DMS153 treated with DMSO at 0.1 percent for 48 hours (cell line): ENCODE data around the gene MASP1.
"Not testable (repeated sequence)": the region's sequence is repeated elsewhere in the genome, so short reads cannot be mapped to it uniquely, and the experiment has no call there.

Source experiments
- DNase-seq: peaks from one replicate; lab custom pipeline; 2025; ENCODE audit not compliant: unreplicated experiment; lab: John Stamatoyannopoulos, UW

The MASP1 gene

DNA sequence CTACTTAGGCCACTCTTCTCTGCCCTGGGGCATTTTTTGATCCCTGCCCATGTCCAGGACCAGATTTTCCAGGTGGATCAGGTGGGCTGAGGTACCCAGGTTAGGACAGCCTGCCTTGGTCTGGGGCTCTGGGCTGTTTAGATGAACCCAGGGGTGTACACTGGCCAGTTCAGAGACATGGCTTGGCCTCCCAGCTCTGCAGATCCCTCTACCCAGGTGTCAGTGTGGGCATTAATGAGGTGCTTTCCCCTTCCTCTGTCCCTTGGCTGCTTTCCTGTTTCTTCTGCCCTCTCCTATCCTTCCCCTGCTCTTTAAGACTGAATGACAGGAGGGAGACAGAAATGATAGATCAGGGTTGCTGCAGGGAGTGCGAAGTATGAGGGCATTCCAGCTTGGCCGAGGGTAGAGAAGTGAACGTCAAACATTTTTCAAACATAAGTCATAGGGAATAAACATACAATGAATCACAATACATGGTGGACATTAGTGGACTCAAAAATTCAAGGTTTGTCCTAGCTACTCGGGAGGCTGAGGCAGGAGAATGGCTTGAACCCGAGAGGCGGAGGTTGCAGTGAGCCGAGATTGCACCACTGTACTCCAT is 63.8 kb downstream of the MASP1 start:
- no peak for DNase-seq

DNA sequence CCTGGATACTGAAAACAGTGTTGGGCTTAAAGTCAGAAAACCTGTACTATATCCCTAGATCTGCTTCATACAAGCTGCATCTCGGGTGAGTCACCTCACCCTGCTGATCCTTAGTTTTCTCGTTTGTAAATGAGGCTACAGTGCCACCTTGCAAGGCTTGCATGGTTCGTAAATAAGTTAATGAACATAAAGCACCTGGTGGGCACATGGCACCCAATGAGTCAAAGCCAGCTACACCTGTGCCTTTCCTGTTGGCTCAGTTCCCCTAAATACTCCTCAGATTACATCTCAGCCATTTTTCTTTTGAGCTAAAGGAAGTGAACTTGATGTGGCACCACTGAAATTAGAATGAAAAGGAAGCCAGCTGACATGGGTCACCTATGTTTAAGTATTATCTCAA is 67.7 kb downstream of the MASP1 start:
- no peak for DNase-seq

DNA sequence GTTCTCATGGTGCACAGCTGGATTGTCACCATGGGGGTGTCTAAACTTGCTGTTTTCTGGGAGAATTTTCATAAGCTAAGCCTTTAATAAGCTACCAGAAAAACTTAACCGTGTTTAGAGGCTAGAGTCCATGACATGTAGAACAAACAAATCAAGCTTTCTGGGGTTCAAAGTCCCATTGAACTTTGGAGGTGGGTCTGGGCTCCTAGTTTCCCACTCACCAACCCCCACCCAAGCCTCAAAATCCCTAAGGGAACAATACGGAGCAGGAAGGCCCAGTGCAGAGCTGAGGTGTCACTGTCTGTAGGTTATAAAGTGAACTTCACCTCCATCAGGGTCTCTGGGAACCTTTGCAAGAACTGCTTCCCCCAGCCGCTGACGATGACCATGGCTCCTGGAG is 68.7 kb downstream of the MASP1 start:
- no peak for DNase-seq

DNA sequence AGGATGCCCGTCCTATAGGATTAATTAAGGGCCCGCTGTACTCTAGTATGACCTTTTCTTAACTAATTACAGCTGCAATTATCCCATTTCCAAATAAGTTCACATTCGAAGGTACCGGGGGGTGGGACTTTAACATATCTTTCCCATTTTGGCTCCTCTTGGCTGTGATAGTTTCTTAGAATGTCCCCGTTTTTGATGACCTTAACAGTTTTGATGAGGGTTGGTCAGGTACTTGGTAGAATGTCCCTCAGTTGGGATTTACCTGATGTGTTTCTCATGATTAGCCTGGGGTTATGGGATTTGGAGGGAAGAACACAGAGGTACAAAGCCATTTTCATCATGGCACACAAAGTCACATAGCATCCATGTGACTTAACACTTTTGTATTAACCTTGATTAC is 76.1 kb downstream of the MASP1 start:
- no peak for DNase-seq

DNA sequence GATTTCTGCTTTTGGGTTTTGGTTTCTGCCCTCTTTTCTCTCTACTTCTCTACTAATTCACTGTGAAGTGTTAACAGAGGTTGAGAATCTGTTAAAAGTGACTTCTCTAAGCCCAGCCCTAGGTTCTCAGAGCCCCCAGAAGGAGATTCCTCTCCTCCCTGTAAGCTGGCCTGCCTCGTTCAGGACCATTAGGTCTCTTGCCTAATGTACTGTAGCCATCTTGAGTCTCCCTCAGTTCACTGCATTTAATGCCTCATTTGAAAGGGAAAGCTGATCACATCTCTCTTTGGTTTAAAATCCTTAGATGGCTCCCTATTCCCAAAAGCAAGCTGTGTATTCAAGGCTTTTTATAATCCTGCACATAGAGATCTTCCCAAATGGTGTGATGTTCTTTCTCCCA is 77.9 kb downstream of the MASP1 start:
- no peak for DNase-seq

DNA sequence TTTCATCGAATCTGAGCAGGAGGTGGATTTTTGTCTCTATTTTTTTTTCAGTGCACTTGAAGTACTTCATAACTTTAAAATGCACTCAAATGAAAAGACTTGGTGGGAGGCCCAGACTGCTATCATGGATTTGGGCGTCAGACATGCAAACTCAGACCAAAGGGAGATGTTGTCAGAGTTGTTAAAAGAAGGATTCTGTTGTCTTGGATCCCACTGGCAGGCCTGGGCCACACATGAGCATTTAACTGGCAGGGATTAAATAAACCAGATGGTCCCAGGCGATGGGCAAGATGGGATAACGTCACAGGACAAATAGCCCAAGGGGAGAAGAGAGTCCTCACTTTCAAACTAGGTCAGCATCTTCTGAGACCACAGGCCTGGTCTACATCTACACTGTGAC is 78.8 kb downstream of the MASP1 start:
- DNase-seq, result no peak

DNA sequence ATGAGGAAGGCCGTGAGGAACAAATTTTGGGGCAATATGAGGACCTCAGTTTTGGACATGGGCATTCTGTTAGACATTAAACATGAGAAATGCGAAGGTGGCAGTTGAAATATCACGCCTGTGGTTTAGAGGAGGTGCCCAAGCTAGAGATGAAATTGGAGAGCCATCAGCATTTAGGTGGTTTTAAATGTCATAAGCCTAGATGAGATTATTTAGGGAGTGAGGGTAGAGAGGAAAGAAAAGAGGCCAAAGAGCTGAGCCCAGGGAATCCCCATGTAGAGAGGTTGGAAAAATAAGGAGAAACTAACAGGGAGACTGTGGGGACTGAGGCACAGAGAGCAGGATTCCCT is 79.4 kb downstream of the MASP1 start:
- DNase-seq, result no peak

DNA sequence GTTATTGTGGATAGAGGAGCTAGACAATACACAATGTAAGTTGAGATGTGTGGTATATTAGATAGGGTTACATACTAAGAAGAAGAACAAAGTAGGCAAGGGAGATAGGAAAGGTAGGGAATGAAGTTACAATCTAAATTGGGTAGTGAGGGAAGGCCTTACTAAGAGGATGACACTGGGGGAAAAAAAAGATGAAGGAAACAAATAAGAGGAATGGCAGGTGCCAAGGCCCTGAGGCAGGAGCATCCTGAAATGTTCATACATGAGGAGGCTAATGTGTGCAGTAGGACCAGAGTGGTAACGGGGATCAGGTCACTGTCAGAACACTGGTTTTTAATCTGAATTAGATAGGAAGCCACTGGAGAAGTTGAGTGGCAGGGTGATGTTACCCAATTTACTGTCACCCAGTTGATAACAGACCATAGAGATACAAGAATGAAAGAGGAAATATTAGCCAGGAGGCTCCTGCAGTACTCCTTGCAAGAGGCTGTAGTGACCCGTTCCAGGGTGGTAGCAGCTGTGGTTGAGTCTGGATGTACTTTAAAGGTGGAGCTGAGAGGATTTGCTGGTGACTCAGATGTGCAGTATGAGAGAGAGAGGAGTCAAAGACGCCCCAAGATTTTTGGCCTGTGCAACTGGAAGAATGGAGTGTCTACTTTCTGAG is 79.9 kb downstream of the MASP1 start:
- DNase-seq, result no peak

DNA sequence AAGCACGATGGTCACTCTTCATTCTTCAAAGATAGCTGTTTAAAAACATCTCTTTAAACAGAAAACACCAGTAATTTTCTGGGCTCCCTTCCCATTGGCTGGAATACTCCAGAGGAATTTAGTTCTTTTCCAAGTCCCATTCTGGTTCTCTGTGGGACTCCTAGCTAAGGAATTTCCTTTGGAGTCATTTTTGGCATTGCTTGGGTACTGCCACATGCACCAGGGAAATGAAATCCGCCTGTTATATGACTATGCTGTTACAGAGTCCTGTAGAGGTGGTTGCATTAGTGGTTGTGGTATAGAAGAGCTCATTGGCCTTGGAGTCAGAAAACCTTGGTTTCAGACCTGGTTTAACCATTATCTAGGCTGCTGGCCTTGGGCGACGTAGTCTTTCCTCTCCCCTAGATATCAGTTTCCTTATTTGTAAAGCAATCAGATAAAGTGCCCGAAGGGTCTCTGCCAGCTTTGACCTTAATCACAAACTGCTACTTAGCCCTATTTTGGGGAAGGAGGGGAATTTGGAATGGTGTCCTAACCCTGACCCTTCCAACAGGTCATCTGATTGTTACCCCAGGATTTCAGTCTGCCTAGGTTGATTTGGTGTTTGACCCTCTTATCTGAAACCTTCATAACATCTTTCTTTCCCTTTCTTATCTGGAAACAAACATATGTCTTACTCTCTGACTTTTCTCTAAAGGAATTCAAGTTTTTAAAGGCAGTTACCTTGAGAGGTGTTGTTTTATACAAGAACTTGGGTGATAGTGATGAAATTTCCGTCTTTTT is 80.8 kb downstream of the MASP1 start:
- DNase-seq, result no peak

DNA sequence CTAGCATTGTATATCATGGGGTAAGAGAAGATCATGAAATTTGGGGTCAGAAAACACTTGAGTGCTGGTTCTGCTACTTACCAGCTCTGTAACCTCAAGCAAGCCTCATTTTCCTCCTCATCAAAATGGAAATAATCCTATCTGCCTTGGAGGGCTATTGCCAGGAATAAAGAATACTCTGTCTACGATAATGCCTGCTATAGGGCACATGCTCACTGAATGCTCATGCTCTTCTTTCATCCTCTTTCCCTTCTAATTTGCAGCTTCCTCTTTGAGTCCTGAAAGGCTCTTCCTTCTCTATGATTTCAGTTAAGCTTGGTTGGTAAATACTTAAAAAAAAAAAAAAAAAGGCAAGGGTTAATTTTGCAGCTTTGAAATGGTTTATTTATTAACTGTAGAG is 81.4 kb downstream of the MASP1 start:
- DNase-seq, result no peak

DNA sequence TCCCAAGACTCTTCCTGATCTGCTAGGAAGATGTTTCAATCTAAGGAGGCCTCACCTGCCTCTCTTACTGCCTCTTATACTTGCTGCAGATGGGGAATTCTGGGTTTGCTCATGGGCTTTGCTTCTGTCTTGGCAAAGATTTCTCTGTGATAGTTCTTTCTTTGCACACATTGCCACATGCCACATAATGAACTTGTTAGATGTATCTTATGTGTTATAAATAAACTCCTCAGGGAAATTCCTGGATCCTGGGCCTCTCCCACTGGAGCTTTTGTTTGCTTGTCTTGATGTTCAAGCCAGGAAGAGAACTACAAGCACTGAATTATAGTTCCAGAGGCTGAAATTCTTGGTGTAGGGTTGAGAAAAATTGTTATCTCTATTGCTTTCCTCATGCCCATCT is 82.0 kb downstream of the MASP1 start:
- no peak for DNase-seq

DNA sequence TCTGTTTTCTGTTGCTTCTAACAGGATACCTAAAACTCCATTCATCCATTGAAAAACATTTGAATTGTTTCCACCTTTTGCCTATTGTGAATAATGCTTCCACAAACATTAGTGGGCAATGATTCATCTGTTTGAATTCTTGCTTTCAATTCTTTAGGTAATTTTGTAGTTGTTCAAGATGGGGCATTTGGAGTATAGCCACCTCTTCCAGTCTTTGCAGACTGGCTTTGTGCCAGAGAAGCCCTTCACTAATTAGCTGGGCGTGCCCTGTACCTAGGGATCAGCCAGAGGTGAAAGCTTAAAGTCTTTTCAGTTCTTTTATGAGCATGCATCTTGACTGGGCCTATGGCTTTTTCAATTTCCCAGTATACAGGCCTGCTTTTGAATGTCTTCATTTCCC is 83.4 kb downstream of the MASP1 start:
- no peak for DNase-seq

DNA sequence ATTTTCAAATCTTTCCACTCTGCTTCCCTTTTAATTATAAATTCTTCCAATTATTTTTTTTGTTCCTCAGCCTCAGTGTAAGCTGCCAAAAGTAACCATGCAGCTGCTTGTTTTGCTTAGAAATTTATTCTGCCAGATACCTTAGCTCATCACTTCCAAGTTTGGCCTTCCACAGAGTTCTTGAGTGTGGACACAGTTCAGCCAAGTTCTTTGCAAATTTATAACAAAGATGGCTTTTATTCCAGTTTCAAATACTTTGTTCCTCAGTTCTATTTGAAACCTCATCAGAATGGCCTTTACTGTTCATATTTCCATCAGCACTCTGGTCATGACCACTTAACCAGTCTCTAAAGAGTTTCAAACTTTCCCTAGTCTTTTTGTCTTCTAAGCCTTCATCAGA is 83.9 kb downstream of the MASP1 start:
- DNase-seq, result no peak

DNA sequence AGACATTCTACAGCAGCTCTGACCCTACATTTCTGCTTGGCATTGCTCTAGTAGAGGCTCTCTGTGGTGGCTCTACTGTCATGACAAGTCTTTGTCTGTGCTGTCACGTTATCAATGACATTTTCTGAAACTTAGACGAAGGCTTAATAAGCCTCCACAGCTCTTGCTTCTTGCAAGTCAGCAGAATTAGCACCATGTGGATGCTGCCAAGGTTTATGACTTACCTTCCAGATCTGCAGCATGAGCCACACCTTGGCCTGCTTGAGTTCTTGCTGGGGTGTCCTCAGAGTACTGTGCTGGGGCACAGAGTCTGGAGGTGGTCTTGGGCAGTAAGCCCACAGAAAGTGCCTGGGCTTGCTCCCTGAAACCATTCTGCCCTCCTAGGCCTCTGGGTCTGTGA is 84.5 kb downstream of the MASP1 start:
- no peak for DNase-seq

DNA sequence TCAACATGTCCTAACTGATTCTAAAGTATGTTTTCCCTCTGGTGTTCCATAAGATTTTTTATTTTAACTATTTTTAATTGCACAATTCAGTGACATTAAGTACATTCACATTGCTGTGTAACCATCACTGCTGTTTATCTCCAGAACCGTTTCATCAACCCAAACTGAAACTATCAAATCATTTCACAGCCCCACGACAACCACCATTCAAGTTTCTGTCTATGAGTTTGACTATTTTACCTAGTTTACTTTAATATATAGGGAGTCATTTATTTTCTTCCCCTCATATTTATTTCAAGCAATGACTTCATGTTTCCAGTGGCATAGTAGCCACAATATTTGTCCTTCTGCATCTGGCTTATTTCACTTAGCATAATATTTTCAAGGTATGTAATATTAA is 85.9 kb downstream of the MASP1 start:
- DNase-seq, result no peak

DNA sequence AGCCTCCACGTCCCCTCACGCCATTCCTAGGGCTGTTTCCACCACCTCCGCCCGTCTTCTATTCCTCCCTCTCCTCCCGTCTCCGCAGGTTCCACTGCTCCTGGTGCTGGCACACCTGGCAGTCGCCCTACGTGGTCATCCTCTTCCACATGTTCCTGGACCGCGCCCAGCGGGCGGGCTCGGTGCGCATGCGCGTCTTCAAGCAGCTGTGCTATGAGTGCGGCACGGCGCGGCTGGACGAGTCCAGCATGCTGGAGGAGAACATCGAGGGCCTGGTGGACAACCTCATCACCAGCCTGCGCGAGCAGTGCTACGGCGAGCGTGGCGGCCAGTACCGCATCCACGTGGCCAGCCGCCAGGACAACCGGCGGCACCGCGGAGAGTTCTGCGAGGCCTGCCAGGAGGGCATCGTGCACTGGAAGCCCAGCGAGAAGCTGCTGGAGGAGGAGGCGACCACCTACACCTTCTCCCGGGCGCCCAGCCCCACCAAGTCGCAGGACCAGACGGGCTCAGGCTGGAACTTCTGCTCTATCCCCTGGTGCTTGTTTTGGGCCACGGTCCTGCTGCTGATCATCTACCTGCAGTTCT is 92.0 kb downstream of the MASP1 start:
- not testable (repeated sequence) for DNase-seq

DNA sequence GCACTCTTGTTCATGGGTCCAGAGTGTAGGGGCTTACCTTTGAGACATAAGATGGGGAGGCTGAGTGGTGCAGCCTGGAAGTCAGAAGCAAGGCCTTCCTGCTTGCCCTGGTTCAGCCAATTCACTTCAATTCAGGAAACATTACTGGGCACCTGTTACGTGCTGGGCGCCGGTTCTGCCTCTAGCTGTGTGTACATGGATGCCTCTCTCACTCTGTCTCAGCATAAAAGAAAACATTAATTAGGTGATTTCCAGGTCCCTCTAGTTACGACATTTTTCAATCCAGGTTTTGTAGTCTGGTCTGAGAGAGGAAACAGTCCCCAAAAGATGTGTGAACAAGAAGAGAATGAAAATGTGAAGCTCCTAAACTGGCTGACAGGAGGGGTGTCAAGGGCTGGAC is 93.0 kb downstream of the MASP1 start:
- no peak for DNase-seq

DNA sequence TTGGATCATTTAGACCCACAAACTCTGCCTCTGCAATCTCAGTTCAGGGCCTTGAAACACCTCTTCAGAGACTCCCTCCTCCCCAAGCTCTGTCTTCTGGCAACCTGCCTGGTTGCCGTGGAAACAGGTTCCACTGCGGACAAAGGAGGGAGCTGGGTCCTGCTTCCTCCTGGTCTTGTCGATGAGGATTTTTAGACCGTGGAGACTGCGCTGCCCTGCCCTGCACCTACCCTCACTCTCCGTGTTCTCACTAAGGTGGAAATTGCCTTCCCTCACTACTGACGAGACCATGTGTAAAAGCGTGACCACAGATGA is 94.2 kb downstream of the MASP1 start, which contains the start of gene RTP1:
Gene RTP1, plus strand, starts transcription at position 152 of the 315 bp plus-strand sequence. Its CDS starts 30 bp downstream, at position 182.
- DNase-seq, result no peak

DNA sequence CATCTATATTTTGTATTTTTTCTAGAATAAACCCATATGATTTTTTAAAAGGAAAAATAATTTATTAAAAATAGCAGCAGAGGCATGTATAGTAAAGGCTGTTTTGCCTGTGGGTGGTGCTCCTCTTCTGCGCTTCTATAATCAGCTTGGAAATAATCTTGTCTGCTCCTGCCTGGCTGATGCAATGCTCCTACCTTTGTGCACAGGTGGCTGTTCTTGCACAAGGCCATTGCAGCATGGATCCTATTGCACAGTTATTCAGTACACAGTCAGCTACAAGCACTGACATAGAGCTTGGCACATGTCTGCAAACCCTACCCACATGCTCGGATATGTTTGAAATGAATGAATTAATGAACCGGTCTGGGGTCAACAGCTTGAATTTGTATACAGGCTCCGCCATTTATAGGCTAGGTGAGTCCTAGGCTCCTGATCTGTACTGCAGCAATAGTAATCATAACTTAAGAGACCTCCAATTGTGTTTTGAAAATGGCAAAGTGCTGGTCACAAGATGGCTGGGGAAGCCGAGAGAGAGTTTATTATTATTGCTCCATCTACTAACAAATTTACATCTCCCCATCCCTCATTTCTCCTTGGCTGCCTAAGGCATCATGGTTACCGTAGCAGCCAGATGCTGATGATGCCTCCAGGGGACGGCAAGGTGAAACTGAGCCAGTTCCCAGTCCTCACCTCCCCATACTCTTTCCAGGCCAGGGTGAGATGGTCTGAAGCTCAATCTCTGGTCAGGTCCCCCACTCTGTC is 94.8 kb downstream of the MASP1 start:
- no peak for DNase-seq

DNA sequence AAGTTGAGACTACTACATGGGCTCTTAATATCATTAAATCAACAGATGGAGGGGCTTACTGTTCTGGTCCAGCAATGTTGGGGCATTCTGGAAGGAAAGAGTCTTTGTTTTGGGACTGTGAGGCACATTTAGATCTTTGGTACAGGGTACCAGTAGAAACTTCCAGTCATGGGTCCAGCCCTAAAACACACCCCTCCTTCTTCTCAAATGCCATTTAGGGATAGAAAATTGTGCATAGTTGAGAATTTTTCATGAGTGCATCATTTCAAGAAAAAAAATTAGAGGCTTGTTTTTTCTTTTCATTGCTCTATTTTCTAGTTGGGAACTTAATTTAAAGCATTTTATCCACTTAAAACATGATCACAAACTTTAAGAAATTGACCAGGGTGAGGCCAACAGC is 98.4 kb downstream of the MASP1 start:
- no peak for DNase-seq

DNA sequence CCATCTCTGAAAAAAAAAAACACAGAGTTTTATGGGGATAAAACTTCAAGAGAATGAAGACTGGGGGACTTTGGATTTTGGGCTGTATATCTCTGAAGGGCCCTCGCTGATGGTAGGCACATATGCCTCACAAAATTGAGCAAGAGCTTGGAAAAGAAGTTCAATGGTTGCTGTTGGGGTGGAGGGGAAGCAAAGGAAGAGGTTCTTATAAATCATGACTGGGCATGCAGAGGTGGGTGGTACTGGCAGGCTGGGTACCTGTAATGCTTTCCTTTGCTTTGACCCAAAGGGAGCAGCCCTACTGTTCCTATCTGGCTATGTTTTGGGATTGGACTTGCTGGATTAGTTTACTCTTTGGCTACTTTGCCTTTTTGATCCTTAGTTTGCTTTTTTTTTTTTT is 100.3 kb downstream of the MASP1 start:
- no peak for DNase-seq

DNA sequence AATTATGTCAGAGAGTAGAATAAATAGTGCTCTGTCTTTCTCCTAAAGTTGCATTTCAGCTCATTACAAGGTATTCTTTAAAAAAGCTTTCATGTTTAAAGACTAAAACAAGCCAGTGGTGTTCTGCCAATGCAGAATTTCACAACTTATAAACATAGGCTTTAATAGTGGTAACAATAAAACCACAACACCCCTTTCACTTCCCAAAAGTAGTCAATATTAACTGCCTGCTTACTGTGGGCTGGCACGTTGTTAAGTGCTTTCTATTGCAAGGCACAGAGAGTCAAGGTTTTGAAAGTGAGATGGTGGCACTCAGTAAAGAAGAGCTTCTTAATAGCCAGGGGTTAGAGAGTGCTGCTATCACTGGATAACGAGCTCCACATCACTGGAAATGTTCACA is 102.6 kb downstream of the MASP1 start:
- DNase-seq, result no peak
